GM18498 (cell line): ENCODE measurements around the gene SLC26A4.
"Not testable (repeated sequence)": the region's sequence is repeated elsewhere in the genome, so short reads cannot be mapped to it uniquely, and the experiment has no call there.

Experiments
- ATAC-seq: cut with Tn5 transposase; IDR thresholded peaks from one replicate; pipeline ENCODE4 v1.9.1; 2021; ENCODE audit warnings: mild to moderate bottlenecking, moderate library complexity; ENCODE audit not compliant: unreplicated experiment

Gene SLC26A4

GRCh38 chr7:107660381-107661080, at the start of gene SLC26A4:
Gene SLC26A4, plus strand, starts transcription at chr7:107660828. Its CDS starts 814 bp downstream, at chr7:107661642.
- ATAC-seq, result no peak

GRCh38 chr7:107613439-107613838, 47.2 kb upstream of the SLC26A4 start:
- no peak for ATAC-seq

- no peak for ATAC-seq
Observed at GRCh38 chr7:107613948-107614347, 46.7 kb upstream of the SLC26A4 start.

GRCh38 chr7:107614425-107614824, 46.2 kb upstream of the SLC26A4 start:
- no peak for ATAC-seq

- ATAC-seq, result no peak
Observed at GRCh38 chr7:107615910-107616680, 44.5 kb upstream of the SLC26A4 start.

GRCh38 chr7:107622429-107622828, 38.2 kb upstream of the SLC26A4 start:
- ATAC-seq, result no peak

GRCh38 chr7:107622894-107623293, 37.7 kb upstream of the SLC26A4 start:
- no peak for ATAC-seq

GRCh38 chr7:107627002-107627401, 33.6 kb upstream of the SLC26A4 start:
- ATAC-seq, result no peak

GRCh38 chr7:107628461-107629064, 32.1 kb upstream of the SLC26A4 start:
- no peak for ATAC-seq

GRCh38 chr7:107630342-107630741, 30.3 kb upstream of the SLC26A4 start:
- ATAC-seq, result no peak

GRCh38 chr7:107631588-107632491, 28.8 kb upstream of the SLC26A4 start:
- no peak for ATAC-seq

- ATAC-seq, result no peak
Observed at GRCh38 chr7:107632492-107632865, 28.1 kb upstream of the SLC26A4 start.

- ATAC-seq, result peak; percentile 93
Observed at GRCh38 chr7:107638594-107638993, 22.0 kb upstream of the SLC26A4 start.

GRCh38 chr7:107639070-107639469, 21.6 kb upstream of the SLC26A4 start:
- ATAC-seq, result not testable (repeated sequence)

- ATAC-seq, result no peak
Observed at GRCh38 chr7:107641676-107642075, 19.0 kb upstream of the SLC26A4 start.

GRCh38 chr7:107642501-107642900, 18.1 kb upstream of the SLC26A4 start:
- ATAC-seq, result no peak

- no peak for ATAC-seq
Observed at GRCh38 chr7:107643407-107643806, 17.2 kb upstream of the SLC26A4 start.

GRCh38 chr7:107643938-107644308, 16.7 kb upstream of the SLC26A4 start:
- no peak for ATAC-seq

- no peak for ATAC-seq
Observed at GRCh38 chr7:107644309-107644974, 16.2 kb upstream of the SLC26A4 start.

- no peak for ATAC-seq
Observed at GRCh38 chr7:107652642-107653041, 8.0 kb upstream of the SLC26A4 start.
